GM12873 (cell line): ENCODE results near the gene CYYR1.

Source experiments
- CTCF ChIP-seq: IDR thresholded peaks from 2 replicates; pipeline ENCODE4 v1.5.1; 2012; ENCODE audit warnings: low read depth, mild to moderate bottlenecking, moderate library complexity, low read length, control low read depth; ENCODE audit not compliant: insufficient read depth; ENCODE audit errors: missing control alignments

CYYR1 gene

GRCh38 chr21:26565546-26565945, 7.5 kb downstream of the CYYR1 start:
- TF ChIP-seq CTCF, result no peak

- no peak for TF ChIP-seq CTCF
Observed at GRCh38 chr21:26565111-26565510, 8.0 kb downstream of the CYYR1 start.

- TF ChIP-seq CTCF, result no peak
Observed at GRCh38 chr21:26563856-26564503, 9.1 kb downstream of the CYYR1 start.

- no peak for TF ChIP-seq CTCF
Observed at GRCh38 chr21:26560612-26561011, 12.5 kb downstream of the CYYR1 start.

GRCh38 chr21:26559099-26559498, 14.0 kb downstream of the CYYR1 start:
- TF ChIP-seq CTCF, result no peak

GRCh38 chr21:26557106-26557505, 16.0 kb downstream of the CYYR1 start:
- no peak for TF ChIP-seq CTCF

- TF ChIP-seq CTCF, result no peak
Observed at GRCh38 chr21:26555540-26556146, 17.4 kb downstream of the CYYR1 start.
